SK-N-SH treated with all-trans-retinoic acid at 6 μM for 48 hours (cell line): ENCODE data around the gene FYN.

Experiments used
- ATAC-seq: fragments of 200-7000 bp; cut with Tn5 transposase; 3 replicates; pipeline ENCODE4 v1.9.1; 2020; ENCODE audit warnings: mild to moderate bottlenecking, moderate library complexity
- ARNTL ChIP-seq: fragments of 450-650 bp; formaldehyde crosslinking; IDR thresholded peaks from 2 replicates; pipeline ENCODE4 v1.5.0; 2020; ENCODE audit warnings: low read depth, mild to moderate bottlenecking, moderate library complexity, borderline replicate concordance
- BACH2 ChIP-seq: fragments of 250-450 bp; sonication (Bioruptor Pico); IDR thresholded peaks from 2 replicates; pipeline ENCODE4 v1.9.0; 2021; ENCODE audit warnings: mild to moderate bottlenecking, borderline replicate concordance
- CREB5 ChIP-seq: fragments of 250-450 bp; sonication (Bioruptor Pico); IDR thresholded peaks from 2 replicates; pipeline ENCODE4 v1.5.1; 2020; ENCODE audit warnings: low read depth, mild to moderate bottlenecking, moderate library complexity
- CSDC2 ChIP-seq: fragments of 250-450 bp; sonication (Bioruptor Pico); IDR thresholded peaks from 2 replicates; pipeline ENCODE4 v1.5.0; 2020; ENCODE audit warnings: mild to moderate bottlenecking, moderate library complexity
- CSRNP3 ChIP-seq: fragments of 250-450 bp; sonication (Bioruptor Pico); IDR thresholded peaks from 2 replicates; pipeline ENCODE4 v1.5.1; 2021; ENCODE audit warnings: mild to moderate bottlenecking, moderate library complexity
- ESRRG ChIP-seq: fragments of 250-450 bp; sonication (Bioruptor Pico); IDR thresholded peaks from 2 replicates; pipeline ENCODE4 v1.6.1; 2021; ENCODE audit warnings: mild to moderate bottlenecking
- ISL1 ChIP-seq: fragments of 250-450 bp; sonication (Bioruptor Pico); IDR thresholded peaks from 2 replicates; pipeline ENCODE4 v2.1.2; 2022; ENCODE audit warnings: mild to moderate bottlenecking, moderate library complexity
- OSR1 ChIP-seq: fragments of 250-450 bp; sonication (Bioruptor Pico); IDR thresholded peaks from 2 replicates; pipeline ENCODE4 v1.8.0; 2022; ENCODE audit warnings: moderate library complexity, mild to moderate bottlenecking, inconsistent platforms
- PATZ1 ChIP-seq: fragments of 250-450 bp; sonication (Bioruptor Pico); IDR thresholded peaks from 2 replicates; pipeline ENCODE4 v1.8.0; 2020; ENCODE audit warnings: mild to moderate bottlenecking, moderate library complexity, borderline replicate concordance
- POU6F1 ChIP-seq: fragments of 250-450 bp; sonication (Bioruptor Pico); IDR thresholded peaks from 2 replicates; pipeline ENCODE4 v1.8.0; 2021; ENCODE audit warnings: low read depth, mild to moderate bottlenecking, moderate library complexity, borderline replicate concordance
- PPARA ChIP-seq: fragments of 250-450 bp; sonication (Bioruptor Pico); IDR thresholded peaks from 2 replicates; pipeline ENCODE4 v1.5.0; 2020; ENCODE audit warnings: mild to moderate bottlenecking, borderline replicate concordance
- RARB ChIP-seq: fragments of 250-450 bp; sonication (Bioruptor Pico); IDR thresholded peaks from 2 replicates; pipeline ENCODE4 v1.8.0; 2021; ENCODE audit warnings: mild to moderate bottlenecking, moderate library complexity
- SNAI2 ChIP-seq: fragments of 250-450 bp; sonication (Bioruptor Pico); IDR thresholded peaks from 2 replicates; pipeline ENCODE4 v1.5.0; 2020; ENCODE audit warnings: mild to moderate bottlenecking, moderate library complexity
- TCF4 ChIP-seq: fragments of 250-450 bp; sonication (Bioruptor Pico); IDR thresholded peaks from 2 replicates; pipeline ENCODE4 v1.8.0; 2021; ENCODE audit warnings: mild to moderate bottlenecking, moderate library complexity, borderline replicate concordance
- TOX ChIP-seq: fragments of 250-450 bp; sonication (Bioruptor Pico); IDR thresholded peaks from 2 replicates; pipeline ENCODE4 v1.8.0; 2021; ENCODE audit warnings: mild to moderate bottlenecking, moderate library complexity, borderline replicate concordance
- TSHZ2 ChIP-seq: fragments of 250-450 bp; sonication (Bioruptor Pico); IDR thresholded peaks from 2 replicates; pipeline ENCODE4 v1.5.0; 2020; ENCODE audit warnings: mild to moderate bottlenecking, moderate library complexity
- ZFP3 ChIP-seq: fragments of 250-450 bp; sonication (Bioruptor Pico); IDR thresholded peaks from 2 replicates; pipeline ENCODE4 v1.5.0; 2020; ENCODE audit warnings: mild to moderate bottlenecking, moderate library complexity
- ZFP30 ChIP-seq: fragments of 450-650 bp; formaldehyde crosslinking; IDR thresholded peaks from 2 replicates; pipeline ENCODE4 v1.5.0; 2022; ENCODE audit warnings: mild to moderate bottlenecking, moderate library complexity
- ZNF565 ChIP-seq: fragments of 450-650 bp; formaldehyde crosslinking; conservative IDR thresholded peaks from 2 replicates; pipeline ENCODE4 v1.5.0; 2020; ENCODE audit warnings: low read depth, mild to moderate bottlenecking, moderate library complexity
- ZNF8 ChIP-seq: fragments of 450-650 bp; formaldehyde crosslinking; IDR thresholded peaks from 2 replicates; pipeline ENCODE4 v1.5.0; 2020; ENCODE audit warnings: mild to moderate bottlenecking, moderate library complexity

Gene FYN

GRCh38 chr6:111752476-111752875 is 120.8 kb downstream of the FYN start:
- TF ChIP-seq PPARA (CRISPR knock-in tag) = no peak
- TF ChIP-seq, all 23 proteins: peak for 0
- ATAC-seq = no peak

GRCh38 chr6:111750753-111751673 is 122.2 kb downstream of the FYN start:
- TF ChIP-seq SNAI2 (CRISPR knock-in tag) (no peak), ZFP3 (CRISPR knock-in tag) (no peak), TCF4 (no peak)
- ATAC-seq = no peak

GRCh38 chr6:111750153-111750552 is 123.1 kb downstream of the FYN start:
- ATAC-seq = no peak
- no peak for TF ChIP-seq CSRNP3 (CRISPR knock-in tag)
- TF ChIP-seq PPARA (CRISPR knock-in tag) = no peak
- no peak for TF ChIP-seq SNAI2 (CRISPR knock-in tag)
- no peak for TF ChIP-seq RARB (CRISPR knock-in tag)
- TF ChIP-seq ZNF8 = no peak
- TF ChIP-seq OSR1 (CRISPR knock-in tag) = no peak

GRCh38 chr6:111748231-111748647 is 125.0 kb downstream of the FYN start:
- TF ChIP-seq ISL1 (CRISPR knock-in tag) (no peak), PATZ1 (no peak), TCF4 (no peak), CREB5 (CRISPR knock-in tag) (no peak), PPARA (CRISPR knock-in tag) (no peak), ZFP3 (CRISPR knock-in tag) (no peak), OSR1 (CRISPR knock-in tag) (no peak), BACH2 (CRISPR knock-in tag) (no peak), RARB (CRISPR knock-in tag) (no peak), ZFP30 (CRISPR knock-in tag) (no peak), CSDC2 (CRISPR knock-in tag) (no peak), SNAI2 (CRISPR knock-in tag) (no peak), TOX (CRISPR knock-in tag) (no peak), CSRNP3 (CRISPR knock-in tag) (no peak), ZNF565 (no peak), ESRRG (CRISPR knock-in tag) (no peak)

GRCh38 chr6:111747829-111748228 is 125.4 kb downstream of the FYN start:
- ATAC-seq = no peak
- TF ChIP-seq ZFP3 (CRISPR knock-in tag) = no peak
- TF ChIP-seq TCF4 = no peak
- no peak for TF ChIP-seq PATZ1
- no peak for TF ChIP-seq TSHZ2 (CRISPR knock-in tag)
- no peak for TF ChIP-seq POU6F1
- TF ChIP-seq ZFP30 (CRISPR knock-in tag) = no peak
- TF ChIP-seq TOX (CRISPR knock-in tag) = no peak
- TF ChIP-seq OSR1 (CRISPR knock-in tag) = no peak
- TF ChIP-seq BACH2 (CRISPR knock-in tag) = no peak
- TF ChIP-seq ARNTL = no peak

More at GRCh38 chr6:111748231-111748647, 125.0 kb downstream of the FYN start:
- no peak for ATAC-seq
